Prostate gland (tissue), 2 donors: Measurements from ENCODE around the gene RAB43.

Experiments
- CTCF ChIP-seq, 4 experiments: fragments of 200-600 bp in 2 of 4; fragments of 450-650 bp in 2 of 4; sonication (generic) in 2 of 4; IDR thresholded peaks; 1 replicate in 3 of 4; 2 replicates in 1 of 4; pipeline ENCODE4 v1.5.1; 2016 to 2019; ENCODE audit warnings: antibody characterized with exemption in 4 of 4, mild to moderate bottlenecking in 2 of 4, moderate library complexity in 2 of 4
- POLR2A ChIP-seq: fragments of 450-650 bp; IDR thresholded peaks from one replicate; pipeline ENCODE4 v1.6.1; 2016; ENCODE audit warnings: antibody characterized with exemption, mild to moderate bottlenecking
- POLR2AphosphoS5 ChIP-seq: sonication (generic); formaldehyde crosslinking; IDR thresholded peaks from one replicate; pipeline ENCODE4 v1.6.1; 2017; ENCODE audit warnings: antibody characterized with exemption

GRCh38 chr3:129105862-129106261 is 15.7 kb downstream of the RAB43 start:
- TF ChIP-seq CTCF (IDR thresholded peaks at IDR 0.05) = no peak
- TF ChIP-seq POLR2A = no peak
- no peak for TF ChIP-seq POLR2AphosphoS5
